Loucy (cell line): ENCODE data around the gene CARD9.

ENCODE experiments used
- EZH2phosphoT487 ChIP-seq: fragments of 200-600 bp; IDR thresholded peaks from 2 replicates; pipeline ENCODE4 v1.6.1; 2018; ENCODE audit warnings: antibody characterized with exemption, mild to moderate bottlenecking, moderate library complexity, borderline replicate concordance
- TF ChIP-seq, protein P1 (sequence below): fragments of 200-600 bp; sonication (generic); conservative IDR thresholded peaks from 2 replicates; pipeline ENCODE4 v1.5.1; 2014; ENCODE audit warnings: mild to moderate bottlenecking, antibody characterized with exemption, low read length

DNA sequence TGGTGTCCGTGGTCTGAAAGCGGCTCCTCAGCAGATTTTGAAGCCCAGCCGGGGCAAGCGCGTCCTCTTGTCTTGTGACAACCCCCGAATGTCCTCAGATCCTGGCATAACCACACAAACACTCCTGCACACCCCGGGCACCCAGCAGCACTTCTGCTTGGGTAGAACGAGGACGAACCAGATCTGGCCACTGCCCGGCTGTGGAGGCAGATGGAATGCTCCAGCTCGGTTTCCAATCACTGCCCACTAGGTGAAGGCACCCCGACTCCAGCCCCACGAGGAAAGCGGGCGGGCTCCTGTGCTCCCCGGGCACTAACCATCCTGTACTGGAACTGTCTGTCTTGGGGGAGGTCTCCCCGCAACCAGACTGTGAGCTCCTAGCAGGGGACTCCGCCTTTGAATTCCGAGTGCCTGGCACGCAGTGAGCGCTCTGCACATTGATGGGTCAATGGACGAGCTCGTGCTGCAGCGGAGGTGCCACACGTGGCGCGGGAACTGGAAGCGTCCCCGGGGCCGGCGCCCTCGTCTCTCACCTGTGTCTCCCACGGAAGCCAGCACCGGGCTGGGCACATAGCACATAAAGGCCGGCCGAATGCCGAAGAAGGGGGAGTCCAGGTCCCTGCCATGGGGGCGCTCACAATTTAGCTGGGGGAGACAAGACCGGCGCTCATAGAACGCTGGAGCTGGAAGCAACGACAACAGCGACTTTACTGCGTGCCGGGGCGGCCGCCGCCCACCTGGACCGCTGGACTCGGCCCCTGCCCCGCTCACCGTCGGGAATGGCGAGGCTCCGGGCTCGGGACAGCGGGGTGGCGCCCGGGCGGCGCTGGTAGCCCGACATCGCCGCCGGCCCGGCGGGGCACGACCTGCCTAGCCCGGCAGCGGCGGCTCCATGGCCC is 36.3 kb upstream of the CARD9 start:
- TF ChIP-seq EZH2phosphoT487 = no peak
- TF ChIP-seq, protein P1, sequence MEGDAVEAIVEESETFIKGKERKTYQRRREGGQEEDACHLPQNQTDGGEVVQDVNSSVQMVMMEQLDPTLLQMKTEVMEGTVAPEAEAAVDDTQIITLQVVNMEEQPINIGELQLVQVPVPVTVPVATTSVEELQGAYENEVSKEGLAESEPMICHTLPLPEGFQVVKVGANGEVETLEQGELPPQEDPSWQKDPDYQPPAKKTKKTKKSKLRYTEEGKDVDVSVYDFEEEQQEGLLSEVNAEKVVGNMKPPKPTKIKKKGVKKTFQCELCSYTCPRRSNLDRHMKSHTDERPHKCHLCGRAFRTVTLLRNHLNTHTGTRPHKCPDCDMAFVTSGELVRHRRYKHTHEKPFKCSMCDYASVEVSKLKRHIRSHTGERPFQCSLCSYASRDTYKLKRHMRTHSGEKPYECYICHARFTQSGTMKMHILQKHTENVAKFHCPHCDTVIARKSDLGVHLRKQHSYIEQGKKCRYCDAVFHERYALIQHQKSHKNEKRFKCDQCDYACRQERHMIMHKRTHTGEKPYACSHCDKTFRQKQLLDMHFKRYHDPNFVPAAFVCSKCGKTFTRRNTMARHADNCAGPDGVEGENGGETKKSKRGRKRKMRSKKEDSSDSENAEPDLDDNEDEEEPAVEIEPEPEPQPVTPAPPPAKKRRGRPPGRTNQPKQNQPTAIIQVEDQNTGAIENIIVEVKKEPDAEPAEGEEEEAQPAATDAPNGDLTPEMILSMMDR = no peak
